Fibroblast of skin of left quadriceps (primary cell): ENCODE results near the gene PRKG1.

Experiments
- DNase-seq, 2 experiments: peaks; one replicate each; pipeline ENCODE4 v3.0.0-alpha.2; 2013; ENCODE audit warnings: low read depth in 2 of 2

The PRKG1 gene

GRCh38 chr10:51926337-51926736, 852.0 kb downstream of the PRKG1 start:
- no peak for DNase-seq

DNA sequence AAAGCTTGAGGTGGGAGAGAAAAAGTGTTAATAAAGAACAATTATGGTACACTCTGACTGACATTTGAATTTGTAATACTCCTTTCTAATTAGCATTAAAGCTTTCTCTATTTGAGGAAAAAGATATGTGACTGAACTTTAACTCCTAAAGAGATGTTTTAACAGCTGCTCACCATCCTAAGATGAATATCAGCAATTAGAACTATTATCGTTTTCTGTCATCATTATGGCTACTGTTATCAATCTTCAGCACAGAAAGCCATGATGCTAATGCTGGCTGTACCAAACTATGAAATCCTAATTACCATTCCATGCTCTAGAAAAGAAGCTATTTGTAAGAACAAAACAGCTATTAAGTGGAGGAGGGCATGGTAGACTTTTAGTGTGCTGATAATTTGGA, 853.9 kb downstream of the PRKG1 start:
- no peak for DNase-seq

GRCh38 chr10:51932530-51932929, 858.2 kb downstream of the PRKG1 start:
- no peak for DNase-seq

- no peak for DNase-seq
These were observed 860.1 kb downstream of the PRKG1 start for GRCh38 chr10:51934373-51934772.

- DNase-seq = no peak
These were observed 861.1 kb downstream of the PRKG1 start for GRCh38 chr10:51935341-51935740.

DNA sequence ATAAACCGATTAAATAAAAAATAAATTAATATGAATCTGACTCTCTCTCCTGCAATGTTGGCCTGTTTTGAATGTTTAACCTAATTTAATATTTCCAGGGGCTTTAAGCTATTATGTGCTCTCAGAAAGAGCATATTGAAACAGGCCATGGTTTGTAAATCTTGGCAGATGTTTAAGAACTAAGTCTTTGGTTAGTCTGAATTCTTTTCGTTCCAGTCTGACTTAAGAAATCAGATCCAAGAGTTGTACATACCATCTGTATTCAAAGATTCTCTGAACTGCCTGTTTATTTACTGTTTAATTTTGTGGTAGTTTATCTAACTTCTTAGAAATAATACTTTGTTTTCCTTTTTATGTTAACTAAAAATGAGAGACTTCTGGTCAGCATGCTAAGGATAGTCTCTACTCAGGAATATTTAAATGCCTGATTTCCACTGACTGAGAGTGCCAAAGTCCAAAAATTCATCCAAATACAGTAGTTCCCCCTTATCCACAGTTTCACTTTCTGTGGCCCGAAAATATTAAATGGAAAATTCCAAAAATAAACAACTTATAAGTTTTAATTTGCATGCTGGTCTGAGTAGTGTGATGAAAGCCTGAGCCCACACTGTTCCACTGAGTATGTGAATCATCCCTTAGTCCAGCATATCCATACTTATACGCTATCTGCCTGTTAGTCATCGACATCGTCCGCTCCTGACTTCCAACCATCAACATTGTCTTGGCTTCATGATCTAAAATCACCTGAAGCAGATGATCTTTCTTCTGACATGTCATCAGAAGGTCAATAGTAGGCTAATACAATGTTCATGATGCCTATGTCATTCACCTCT, 863.2 kb downstream of the PRKG1 start:
- peak; percentile 71 to 72 for DNase-seq

GRCh38 chr10:51950371-51950995, 876.2 kb downstream of the PRKG1 start:
- no peak for DNase-seq

DNA sequence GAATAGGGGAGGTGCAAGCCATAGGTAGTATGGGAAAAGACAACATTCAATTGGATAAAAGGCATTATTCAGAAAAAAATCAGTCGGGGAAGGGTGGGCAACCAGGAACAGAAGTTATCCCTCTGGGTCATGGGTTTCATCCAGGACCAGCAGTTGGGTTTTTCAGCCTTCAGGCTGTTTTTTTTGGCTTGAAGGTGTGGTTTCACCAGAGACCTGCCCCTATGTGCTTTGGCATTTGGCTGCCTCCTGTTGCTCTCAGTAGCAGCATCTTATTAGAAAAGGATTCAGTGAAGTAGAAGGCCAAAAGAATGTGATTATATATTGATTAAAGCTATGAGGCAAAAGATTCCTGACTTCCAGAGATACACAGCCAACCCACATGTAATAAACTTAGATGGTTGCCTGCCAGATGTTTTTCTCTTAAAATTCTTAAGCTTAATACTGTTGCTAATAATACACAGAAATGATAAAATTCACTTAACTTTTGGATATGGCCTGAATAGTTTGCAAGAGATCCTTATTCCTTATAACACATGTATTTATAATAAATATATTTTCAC, 876.8 kb downstream of the PRKG1 start:
- DNase-seq = no peak

- DNase-seq = no peak
These were observed 877.3 kb downstream of the PRKG1 start for GRCh38 chr10:51951601-51952000.

- DNase-seq = no peak
These were observed 877.8 kb downstream of the PRKG1 start for GRCh38 chr10:51952056-51952455.

GRCh38 chr10:51955696-51956095, 881.4 kb downstream of the PRKG1 start:
- DNase-seq = no peak

DNA sequence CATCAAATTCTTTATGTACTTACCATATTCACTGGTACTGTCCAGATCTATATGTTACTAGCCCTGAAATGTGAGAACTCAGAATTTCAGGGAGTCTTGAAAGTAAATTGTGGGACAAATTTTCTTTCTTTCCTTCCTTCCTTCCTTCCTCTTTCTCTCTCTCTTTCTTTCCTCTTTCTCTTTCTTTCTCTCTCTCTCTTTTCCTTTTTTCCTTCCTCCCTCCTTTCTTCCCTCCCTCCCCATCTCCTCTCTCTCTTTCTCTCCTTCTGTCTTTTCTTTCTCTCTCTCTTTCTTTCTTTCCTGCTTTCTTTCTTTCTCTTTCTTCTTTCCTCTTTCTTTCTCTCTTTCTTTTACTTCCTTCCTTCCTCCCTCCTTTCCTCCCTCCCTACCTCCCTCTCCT, 882.5 kb downstream of the PRKG1 start:
- no peak for DNase-seq

- peak; percentile 63 to 64 for DNase-seq
These were observed 886.2 kb downstream of the PRKG1 start for GRCh38 chr10:51960494-51960895.

DNA sequence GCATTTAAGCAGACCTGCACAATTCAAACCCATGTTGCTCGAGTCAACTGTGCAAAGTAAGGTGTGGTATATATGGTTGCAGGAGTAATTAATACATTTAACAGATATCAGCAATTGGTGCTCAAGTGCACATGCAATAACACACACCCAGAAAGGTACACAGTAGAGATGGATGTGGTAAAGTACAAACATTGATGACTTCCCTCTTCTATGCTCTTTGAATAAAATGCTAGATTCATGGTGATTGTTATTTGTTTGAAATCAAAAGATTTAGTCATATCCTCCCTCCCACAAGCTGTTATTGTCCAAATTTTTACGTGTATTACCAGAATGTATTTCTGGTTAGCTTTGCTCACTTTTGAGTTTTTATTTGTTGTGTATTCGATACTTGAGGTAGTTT, 887.1 kb downstream of the PRKG1 start:
- DNase-seq = no peak

GRCh38 chr10:51964630-51965029, 890.3 kb downstream of the PRKG1 start:
- no peak for DNase-seq

- no peak for DNase-seq
These were observed 891.2 kb downstream of the PRKG1 start for GRCh38 chr10:51965451-51965850.

- DNase-seq = no peak
These were observed 898.6 kb downstream of the PRKG1 start for GRCh38 chr10:51972733-51973346.

GRCh38 chr10:51980752-51981151, 906.5 kb downstream of the PRKG1 start:
- DNase-seq = no peak

- no peak for DNase-seq
These were observed 907.4 kb downstream of the PRKG1 start for GRCh38 chr10:51981731-51982130.

DNA sequence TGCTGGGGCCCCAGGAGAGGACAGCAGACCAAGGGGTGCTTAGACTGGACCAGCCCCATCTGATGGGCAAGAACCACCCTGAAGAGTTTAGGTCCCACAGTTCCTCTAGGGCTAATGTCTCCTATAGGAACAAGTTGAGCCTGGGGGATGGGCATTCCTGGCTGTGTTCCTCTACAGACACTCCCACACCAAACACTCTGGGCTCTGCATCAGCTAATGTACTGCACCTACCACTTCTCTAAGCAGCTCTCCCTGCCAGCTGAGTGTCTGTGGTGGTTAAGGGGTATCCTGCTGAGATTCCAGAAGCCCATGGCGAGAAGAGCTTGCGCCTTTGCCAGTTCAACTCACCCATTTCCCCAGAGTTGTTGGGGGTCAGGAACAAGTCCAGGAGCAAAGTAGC, 909.2 kb downstream of the PRKG1 start:
- DNase-seq = no peak

DNA sequence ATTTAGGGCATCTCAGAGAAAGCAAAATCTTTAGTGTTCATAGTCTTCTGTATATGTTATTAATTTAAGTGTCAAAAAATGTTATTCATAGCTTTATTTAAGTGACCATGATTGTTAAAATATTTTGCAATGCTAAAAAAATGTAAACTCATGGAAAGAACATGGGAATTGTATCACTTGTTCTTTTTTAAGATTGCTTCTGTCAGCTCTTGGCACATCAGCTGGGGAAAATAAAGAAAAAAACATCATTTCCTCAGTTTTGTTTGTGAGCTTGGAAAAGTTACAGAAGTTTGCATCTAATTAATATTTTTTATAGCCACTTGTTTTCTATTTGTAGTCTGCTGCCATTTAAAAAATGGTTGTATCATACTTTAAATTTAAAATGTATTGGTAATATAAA, 911.0 kb downstream of the PRKG1 start:
- no peak for DNase-seq

GRCh38 chr10:51986516-51986915, 912.2 kb downstream of the PRKG1 start:
- DNase-seq = no peak

GRCh38 chr10:51993475-51993874, 919.2 kb downstream of the PRKG1 start:
- DNase-seq = no peak
